22Rv1 (cell line): ENCODE results near the gene FRMD1.

Source experiments
- H3K27ac ChIP-seq: fragments of 450-650 bp; 2 replicates; pipeline ENCODE4 v1.5.1; 2017
- ZFX ChIP-seq: fragments of 450-650 bp; IDR thresholded peaks from 2 replicates; pipeline ENCODE4 v1.6.1; 2017; ENCODE audit warnings: antibody characterized with exemption, borderline replicate concordance
- TF ChIP-seq, protein P1 (sequence below): fragments of 450-650 bp; IDR thresholded peaks from 2 replicates; pipeline ENCODE4 v1.5.1; 2017; ENCODE audit warnings: mild to moderate bottlenecking

The FRMD1 gene

DNA sequence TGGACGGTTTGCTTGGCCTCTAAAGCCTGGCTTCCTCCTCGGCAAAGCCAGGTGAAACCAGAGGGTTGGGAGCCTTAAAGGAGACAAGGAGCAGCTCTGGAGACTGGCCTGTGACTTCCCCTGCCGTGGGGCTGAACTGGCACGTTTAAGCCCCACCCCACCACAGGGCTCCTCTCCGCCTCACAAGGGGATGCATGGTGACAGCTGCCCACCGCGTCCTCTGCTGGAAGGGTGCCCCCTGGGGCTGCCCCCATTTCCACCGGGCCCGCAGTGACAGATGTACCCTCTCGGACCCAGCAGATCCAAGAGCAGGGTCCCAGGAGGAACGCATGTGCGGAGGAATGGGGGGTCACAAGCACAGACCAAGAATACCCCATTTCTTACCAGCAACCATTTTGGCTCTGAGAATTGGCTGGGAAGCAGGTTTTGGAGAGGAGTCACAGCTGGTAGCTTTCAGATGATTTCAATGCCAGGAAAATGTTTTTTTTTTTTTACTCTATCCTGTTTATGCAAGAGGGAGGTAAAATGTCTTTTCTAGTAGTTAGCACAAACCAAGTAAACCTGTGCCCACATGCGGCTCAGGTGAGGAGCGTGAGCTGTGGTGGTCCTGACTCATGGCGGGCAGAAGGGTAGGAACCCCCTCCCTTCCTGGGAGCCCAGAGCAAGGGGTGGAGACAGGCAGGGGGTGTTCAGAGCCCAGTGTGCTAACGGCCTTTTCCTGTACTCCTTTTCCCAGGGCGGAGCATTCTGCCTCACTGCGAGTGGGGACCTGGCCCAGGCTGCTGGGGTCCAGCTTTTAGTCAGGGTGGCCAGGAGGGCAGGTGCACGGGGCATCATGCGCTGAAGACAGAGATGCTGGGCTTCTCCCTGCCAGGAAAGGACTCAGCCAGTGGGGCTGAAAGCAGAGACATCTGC, 33.0 kb downstream of the FRMD1 start:
- no peak overlapping the region for H3K27ac ChIP-seq
- TF ChIP-seq ZFX = no peak
- TF ChIP-seq, protein P1, sequence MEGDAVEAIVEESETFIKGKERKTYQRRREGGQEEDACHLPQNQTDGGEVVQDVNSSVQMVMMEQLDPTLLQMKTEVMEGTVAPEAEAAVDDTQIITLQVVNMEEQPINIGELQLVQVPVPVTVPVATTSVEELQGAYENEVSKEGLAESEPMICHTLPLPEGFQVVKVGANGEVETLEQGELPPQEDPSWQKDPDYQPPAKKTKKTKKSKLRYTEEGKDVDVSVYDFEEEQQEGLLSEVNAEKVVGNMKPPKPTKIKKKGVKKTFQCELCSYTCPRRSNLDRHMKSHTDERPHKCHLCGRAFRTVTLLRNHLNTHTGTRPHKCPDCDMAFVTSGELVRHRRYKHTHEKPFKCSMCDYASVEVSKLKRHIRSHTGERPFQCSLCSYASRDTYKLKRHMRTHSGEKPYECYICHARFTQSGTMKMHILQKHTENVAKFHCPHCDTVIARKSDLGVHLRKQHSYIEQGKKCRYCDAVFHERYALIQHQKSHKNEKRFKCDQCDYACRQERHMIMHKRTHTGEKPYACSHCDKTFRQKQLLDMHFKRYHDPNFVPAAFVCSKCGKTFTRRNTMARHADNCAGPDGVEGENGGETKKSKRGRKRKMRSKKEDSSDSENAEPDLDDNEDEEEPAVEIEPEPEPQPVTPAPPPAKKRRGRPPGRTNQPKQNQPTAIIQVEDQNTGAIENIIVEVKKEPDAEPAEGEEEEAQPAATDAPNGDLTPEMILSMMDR = no peak

DNA sequence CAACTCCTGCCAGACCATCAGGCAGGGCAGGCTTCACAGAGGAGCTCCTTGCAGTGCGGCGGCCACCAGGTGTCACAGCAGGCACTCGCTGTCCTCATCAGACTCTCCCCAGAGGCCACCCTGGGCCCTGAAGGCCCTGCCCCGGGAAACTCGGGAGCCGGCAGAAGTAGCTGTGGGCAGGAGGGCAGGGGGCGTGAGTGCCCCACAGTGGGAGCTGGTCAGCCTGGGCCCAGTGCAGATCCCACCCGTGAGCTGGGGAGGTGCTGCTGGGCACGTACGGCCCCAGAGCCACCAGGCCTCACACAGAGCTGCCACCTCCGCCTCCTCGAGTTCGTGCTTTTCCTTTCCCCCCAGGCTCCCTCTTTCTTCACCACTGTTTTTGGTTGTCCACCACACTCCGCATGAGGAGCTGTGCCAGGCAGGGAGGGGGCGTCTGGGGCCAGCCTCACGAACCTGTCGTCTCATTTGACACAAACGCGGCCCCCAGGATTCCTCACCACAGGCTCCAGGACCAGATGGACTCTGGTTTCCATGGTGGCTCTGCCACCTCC, 33.8 kb downstream of the FRMD1 start:
- H3K27ac ChIP-seq = no peak overlapping the region
- TF ChIP-seq ZFX = no peak
- TF ChIP-seq, protein P1 = no peak

DNA sequence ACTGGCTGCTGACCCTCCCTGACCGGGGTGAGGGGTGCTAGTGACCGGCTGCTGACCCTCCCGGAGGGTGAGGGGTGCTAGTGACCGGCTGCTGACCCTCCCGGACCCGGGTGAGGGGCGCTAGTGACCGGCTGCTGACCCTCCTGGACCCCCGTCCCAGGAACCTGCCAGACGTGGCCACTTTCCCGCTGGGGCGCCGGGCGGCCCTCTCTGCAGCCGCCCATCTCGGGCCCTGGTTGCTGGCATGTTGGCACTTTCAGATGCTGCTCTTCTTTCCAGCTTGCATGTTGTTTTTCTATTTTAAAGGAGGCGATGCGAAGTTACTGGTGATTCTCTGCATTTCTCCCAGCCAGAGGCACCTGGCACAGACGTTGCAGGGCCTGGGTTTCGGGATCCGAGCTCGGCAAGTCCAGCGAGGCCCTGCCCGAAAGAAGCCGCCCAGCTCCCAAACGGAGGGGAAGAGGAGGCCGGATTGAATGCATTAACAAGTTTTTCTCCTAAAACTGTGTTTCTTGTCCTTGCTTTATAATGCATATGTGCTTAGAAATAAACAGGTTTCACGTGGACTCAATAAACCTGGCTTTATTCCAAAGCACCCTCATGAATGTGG, 34.4 kb downstream of the FRMD1 start:
- TF ChIP-seq, protein P1 = no peak
- no peak for TF ChIP-seq ZFX
- H3K27ac ChIP-seq = no peak overlapping the region

DNA sequence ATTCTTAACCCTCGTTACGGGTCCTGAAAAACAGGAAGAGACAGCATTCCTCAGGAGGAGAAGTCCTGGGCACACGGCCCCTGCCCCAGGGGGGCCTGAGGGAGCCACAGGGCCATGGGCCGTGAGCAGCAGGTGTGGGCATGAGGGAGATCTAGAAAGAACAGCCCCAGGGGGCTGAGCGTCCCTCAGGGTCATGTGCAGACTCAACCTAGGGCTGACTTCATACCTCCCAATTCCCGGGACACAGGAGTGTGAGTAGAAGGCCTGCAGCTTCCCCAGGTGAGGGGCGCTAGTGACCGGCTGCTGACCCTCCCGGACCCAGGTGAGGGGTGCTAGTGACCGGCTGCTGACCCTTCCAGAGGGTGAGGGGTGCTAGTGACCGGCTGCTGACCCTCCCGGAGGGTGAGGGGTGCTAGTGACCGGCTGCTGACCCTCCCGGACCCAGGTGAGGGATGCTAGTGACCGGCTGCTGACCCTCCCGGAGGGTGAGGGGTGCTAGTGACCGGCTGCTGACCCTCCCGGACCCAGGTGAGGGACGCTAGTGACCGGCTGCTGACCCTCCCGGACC, 35.1 kb downstream of the FRMD1 start:
- no peak for TF ChIP-seq ZFX
- H3K27ac ChIP-seq = no peak overlapping the region

DNA sequence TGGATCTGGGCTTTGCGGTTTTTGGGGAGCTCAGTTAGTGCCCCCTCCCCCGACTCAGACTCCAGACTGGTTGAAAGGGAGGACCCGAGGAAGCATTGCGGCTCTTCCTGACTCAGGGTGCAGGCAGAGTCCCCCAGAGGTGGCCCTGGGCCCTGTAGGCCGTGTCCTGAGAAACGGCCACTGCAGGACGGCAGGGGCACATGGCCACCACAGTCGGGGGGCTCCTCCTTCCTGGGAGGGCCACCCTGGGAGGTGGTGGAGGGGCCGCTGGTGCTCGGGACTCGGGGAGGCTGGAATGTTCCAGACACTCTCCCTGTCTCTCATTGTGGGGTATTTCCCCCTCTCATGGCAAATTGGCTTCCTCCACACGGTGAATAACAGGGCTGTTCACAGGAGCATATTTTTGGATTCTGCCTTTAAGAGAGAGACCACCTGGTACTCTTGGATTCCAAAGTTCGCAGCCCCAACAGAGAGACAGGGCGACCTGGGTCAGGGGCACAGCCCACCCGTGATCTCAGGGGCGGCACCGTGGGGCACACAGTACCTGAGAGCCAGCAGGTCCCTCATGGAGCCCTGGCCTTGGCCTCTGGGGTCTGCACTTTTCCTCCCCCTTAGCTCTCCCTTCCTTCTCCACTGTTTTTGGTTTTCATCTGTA, 35.7 kb downstream of the FRMD1 start:
- TF ChIP-seq ZFX = no peak
- TF ChIP-seq, protein P1 = no peak

DNA sequence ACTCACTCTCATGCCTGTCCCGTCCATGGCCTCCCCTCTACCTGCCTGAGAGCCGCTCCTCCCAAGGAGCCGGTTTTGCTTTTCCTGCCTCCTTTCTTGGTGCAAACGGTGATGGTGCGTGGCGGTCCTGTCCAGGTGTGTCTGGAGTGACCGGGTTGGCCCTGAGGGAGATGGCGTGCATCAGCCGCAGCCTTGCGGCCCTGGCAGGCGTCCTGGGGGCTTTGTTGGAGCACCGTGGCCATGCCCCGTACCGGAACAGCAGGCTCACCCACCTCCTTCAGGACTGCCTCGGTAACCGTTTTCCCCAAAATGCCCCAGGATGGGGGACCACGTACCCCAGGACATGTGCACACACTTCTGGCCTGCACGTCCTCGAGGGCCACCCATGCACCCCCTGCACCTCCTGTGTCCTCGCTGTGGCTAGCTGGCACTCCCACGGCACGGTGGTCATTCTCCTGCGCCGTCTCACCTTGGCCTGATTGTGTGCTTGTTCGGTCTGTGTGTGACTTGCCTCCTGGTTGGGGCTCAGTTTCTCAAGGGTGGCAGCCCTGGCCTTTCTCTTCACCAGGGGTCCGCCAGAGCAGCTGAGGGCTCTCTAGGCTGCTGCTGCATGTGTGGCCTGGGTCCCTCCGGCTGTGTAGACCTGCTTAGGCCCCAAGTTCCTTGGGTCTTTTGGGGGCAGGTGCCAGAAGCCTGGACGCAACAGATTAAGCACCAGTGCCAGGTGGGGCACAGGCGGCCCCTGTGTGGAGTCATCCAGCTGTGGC, 36.4 kb downstream of the FRMD1 start:
- H3K27ac ChIP-seq = no peak overlapping the region
- no peak for TF ChIP-seq ZFX
- TF ChIP-seq, protein P1 = no peak

More for the DNA sequence above, 35.7 kb downstream of the FRMD1 start:
- no peak overlapping the region for H3K27ac ChIP-seq
